GM12878 (cell line): ENCODE results near the gene ING5. TPM values are rescaled to one million over a fixed set of nuclear protein-coding genes. Genes with fewer than 3 reads are reported as not detected.

Experiments used
- ATAC-seq: fragments of 200-7000 bp; cut with Tn5 transposase; 3 replicates; pipeline ENCODE4 v1.9.1; 2020; ENCODE audit warnings: mild to moderate bottlenecking, moderate library complexity
- BruUV-seq: library from RNA; stranded (reverse); fragments of 400-500 nt; replicated peaks from 2 replicates; lab custom pipeline; 2021; lab: Mats Ljungman, UMichigan
- CTCF ChIA-PET: fragments of 300-600 bp; sonication (Branson Sonifier 250); formaldehyde crosslinking; extraction: SDS; loops from one replicate; lab custom pipeline; 2021; ENCODE audit warnings: inconsistent platforms; lab: Yijun Ruan, JAX
- POLR2A ChIA-PET: fragments of 350-600 bp; formaldehyde crosslinking; extraction: SDS; loops from one replicate; lab custom pipeline; 2021; ENCODE audit warnings: inconsistent platforms; lab: Charles Lee
- RAD21 ChIA-PET: fragments of 300-600 bp; sonication (Branson Sonifier 250); formaldehyde crosslinking; loops from one replicate; lab custom pipeline; 2023; ENCODE audit warnings: antibody characterized with exemption; ENCODE audit not compliant: unreplicated experiment; lab: Charles Lee
- SMC1A ChIA-PET: fragments of 300-600 bp; sonication (Branson Sonifier 250); formaldehyde crosslinking; loops from one replicate; lab custom pipeline; 2023; ENCODE audit not compliant: unreplicated experiment, uncharacterized antibody; lab: Charles Lee
- DNase-seq: peaks from one replicate; pipeline ENCODE4 v3.0.0-alpha.2; 2011; ENCODE audit warnings: low read depth, low spot score
- FAIRE-seq: peaks from 3 replicates; lab custom pipeline; 2011; peaks lifted over from hg19 to GRCh38; lab: Jason Lieb, UNC
- H2AFZ ChIP-seq: 2 replicates; pipeline ENCODE4 v1.6.0; 2011; ENCODE audit warnings: low read depth, low read length, control low read depth; ENCODE audit not compliant: control insufficient read depth
- H3K27ac ChIP-seq: 2 replicates; pipeline ENCODE4 v1.5.1; 2011; ENCODE audit warnings: control low read depth; ENCODE audit not compliant: control insufficient read depth, insufficient read depth
- H3K27me3 ChIP-seq, 2 experiments: replicated peaks in 1 of 2; 2 replicates each; pipeline versions ENCODE4 v1.6.0 to v1.6.1; 2011; ENCODE audit warnings: low read length in 1 of 2; ENCODE audit not compliant: control insufficient read depth in 2 of 2, insufficient read depth in 2 of 2
- H3K36me3 ChIP-seq, 2 experiments: 2 replicates each; pipeline ENCODE4 v1.5.1; 2011; ENCODE audit warnings: low read length in 1 of 2; ENCODE audit not compliant: control insufficient read depth in 2 of 2, insufficient read depth in 2 of 2
- H3K4me1 ChIP-seq: 2 replicates; pipeline ENCODE4 v1.6.1; 2011; ENCODE audit warnings: mild to moderate bottlenecking, low read length, moderate library complexity, mixed read lengths; ENCODE audit not compliant: control insufficient read depth, insufficient read depth
- H3K4me2 ChIP-seq: 2 replicates; pipeline ENCODE4 v1.6.0; 2011; ENCODE audit warnings: control low read depth; ENCODE audit not compliant: control insufficient read depth, insufficient read depth
- H3K4me3 ChIP-seq: fragments of 200-600 bp; sonication (generic); 2 replicates; pipeline ENCODE4 v1.5.1; 2016
- H3K79me2 ChIP-seq: 2 replicates; pipeline ENCODE4 v1.6.0; 2011; ENCODE audit warnings: low read length; ENCODE audit not compliant: control insufficient read depth, insufficient read depth
- H3K9ac ChIP-seq: 2 replicates; pipeline ENCODE4 v1.8.0; 2011; ENCODE audit warnings: low read length, control low read depth, mixed read lengths; ENCODE audit not compliant: control insufficient read depth, insufficient read depth
- H3K9me3 ChIP-seq: replicated peaks from 3 replicates; pipeline ENCODE4 v1.5.1; 2011; ENCODE audit warnings: mild to moderate bottlenecking, low read length; ENCODE audit not compliant: control insufficient read depth, insufficient read depth
- H4K20me1 ChIP-seq: 2 replicates; pipeline ENCODE4 v1.6.0; 2011; ENCODE audit not compliant: control insufficient read depth, insufficient read depth
- CBX5 ChIP-seq: sonication (generic); IDR thresholded peaks from 2 replicates; pipeline ENCODE4 v1.6.1; 2016; ENCODE audit warnings: low read depth, moderate library complexity, mild to moderate bottlenecking, inconsistent platforms
- FOXK2 ChIP-seq: fragments of 450-650 bp; IDR thresholded peaks from 2 replicates; pipeline ENCODE4 v1.6.1; 2017; ENCODE audit warnings: mild to moderate bottlenecking, moderate library complexity
- HCFC1 ChIP-seq: fragments of 150-350 bp; IDR thresholded peaks from 2 replicates; pipeline ENCODE4 v1.6.1; 2014; ENCODE audit warnings: low read length
- JUND ChIP-seq: IDR thresholded peaks from 2 replicates; pipeline ENCODE4 v1.6.1; 2012; ENCODE audit warnings: low read depth, mild to moderate bottlenecking, low read length, improper control_type of control experiment, moderate library complexity
- MXI1 ChIP-seq: fragments of 150-350 bp; IDR thresholded peaks from 2 replicates; pipeline ENCODE4 v1.6.1; 2011; ENCODE audit warnings: low read depth, mild to moderate bottlenecking, inconsistent platforms, low read length, improper control_type of control experiment
- POLR2A ChIP-seq: IDR thresholded peaks from 2 replicates; pipeline ENCODE4 v1.6.1; 2011; ENCODE audit warnings: low read depth, mild to moderate bottlenecking, low read length
- RUNX3 ChIP-seq: IDR thresholded peaks from 2 replicates; pipeline ENCODE4 v1.6.1; 2012; ENCODE audit warnings: low read length, inconsistent platforms
- YY1 ChIP-seq: IDR thresholded peaks from 2 replicates; pipeline ENCODE4 v1.6.1; 2011; ENCODE audit warnings: low read depth, mild to moderate bottlenecking, low read length
- WGBS: methylation state at CpG from one replicate; pipeline ENCODE4 v1.1.6; 2016; ENCODE audit warnings: low lambda C conversion rate; ENCODE audit not compliant: insufficient replicate concordance, insufficient coverage; ENCODE audit errors: missing lambda C conversion rate; 5-methylcytosine and 5-hydroxymethylcytosine counted together
- in situ Hi-C: fragments of 300-500 bp; cut with MboI; formaldehyde crosslinking; loops from 9 replicates; pipeline ENCODE4 v1.14.3; 2018; ENCODE audit warnings: mixed read lengths
- intact Hi-C: fragments of 100-400 bp; cut with micrococcal nuclease; formaldehyde crosslinking; loops from one replicate; pipeline ENCODE4 v1.14.2; 2022; ENCODE audit not compliant: unreplicated experiment
- polyA plus RNA-seq, 11 experiments: library from polyadenylated mRNA; depleted of rRNA in 4 of 11; unstranded in 6 of 11; stranded (reverse) in 5 of 11; fragments of >200 nt; fragmentation: Nextera tagmentation in 4 of 11; fragmentation: Illumina TruSeq in 1 of 11; extraction: Ambion mirVana in 4 of 11; extraction: Trizol in 1 of 11; gene quantifications; 1 replicate in 1 of 11; 2 replicates in 10 of 11; pipeline versions ENCODE4 v1.2.1 to v1.2.3, GENCODE V29; 2011 to 2016; ENCODE audit warnings: inconsistent platforms in 2 of 11, missing spikeins in 2 of 11, low read depth in 1 of 11
- total RNA-seq, 4 experiments: library from RNA; depleted of rRNA in 3 of 4; stranded (reverse); fragments of >200 nt in 3 of 4; fragmentation: Illumina TruSeq in 1 of 4; extraction: Trizol in 1 of 4; gene quantifications; 2 replicates each; pipeline versions ENCODE4 v1.2.1 to v1.2.3, GENCODE V29; 2013 to 2021
- TF ChIP-seq, protein P1 (sequence below): IDR thresholded peaks from 2 replicates; pipeline ENCODE4 v1.6.1; 2011; ENCODE audit warnings: low read depth, mild to moderate bottlenecking, low read length, moderate library complexity, borderline replicate concordance; ENCODE audit errors: extremely low read depth
- TF ChIP-seq, protein P2 (sequence below): IDR thresholded peaks from 2 replicates; pipeline ENCODE4 v1.6.1; 2012; ENCODE audit warnings: mild to moderate bottlenecking, low read depth, low read length

ING5 gene
- total and polyA plus RNA-seq, 10 of the 15 experiments (the other 5 are each of a cell fraction or from before 2014, with no cell fraction given) = 10.0 to 46.1 (median 27.2) TPM

DNA sequence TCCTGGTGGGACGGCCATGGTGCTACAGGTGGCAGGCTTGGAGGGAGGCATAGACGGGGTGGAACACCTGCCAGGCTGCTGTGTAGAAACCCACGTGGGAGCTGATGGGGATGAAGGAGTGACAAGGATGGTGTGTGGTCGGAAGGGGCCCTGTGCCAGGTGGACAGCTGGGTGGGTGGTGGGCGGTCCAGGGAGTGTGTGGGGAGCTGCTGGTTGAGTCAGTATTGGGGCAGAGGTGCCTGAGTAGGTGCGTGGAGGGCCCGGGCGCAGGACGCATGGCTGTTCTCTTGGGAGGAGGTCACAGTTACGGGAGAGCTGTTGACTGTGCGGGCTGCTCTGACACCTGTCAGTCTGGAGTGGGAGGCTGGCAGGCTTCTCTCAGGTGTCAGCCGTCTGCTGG lies 20.0 kb downstream of the ING5 start:
- Histone ChIP-seq H4K20me1 (no peaks in the 10 kb centered on the region), H3K27ac (no peak overlapping the region), H2AFZ (no peak overlapping the region), H3K4me3 (no peak overlapping the region), H3K36me3 (peaks cover 14 to 25% of the 10 kb centered on the region in 2 experiments; a peak in 3 of 4 replicates), H3K79me2 (no peaks in the 10 kb centered on the region), H3K27me3 (no peaks in the 10 kb centered on the region), H3K4me2 (no peak overlapping the region), H3K4me1 (no peaks in the 10 kb centered on the region), H3K9ac (no peak overlapping the region), H3K9me3 (peaks cover 19% of the 10 kb centered on the region; the same call in 2 of the 3 replicates)
- in situ Hi-C loops = no loop called here
- 94% methylated on average over 12 of the region's 12 CpGs for WGBS
- RAD21 ChIA-PET = no interaction called here
- SMC1A ChIA-PET = no interaction called here
- POLR2A ChIA-PET = no interaction called here
- CTCF ChIA-PET = no interaction called here
- ATAC-seq = no peak
- no peak for FAIRE-seq
- intact Hi-C loops = no loop called here
- peak; percentile 50; the same call in 1 of the 2 replicates for TF ChIP-seq POLR2A
- no peak for TF ChIP-seq FOXK2
- DNase-seq = no peak
- BruUV-seq = no TSS peak

DNA sequence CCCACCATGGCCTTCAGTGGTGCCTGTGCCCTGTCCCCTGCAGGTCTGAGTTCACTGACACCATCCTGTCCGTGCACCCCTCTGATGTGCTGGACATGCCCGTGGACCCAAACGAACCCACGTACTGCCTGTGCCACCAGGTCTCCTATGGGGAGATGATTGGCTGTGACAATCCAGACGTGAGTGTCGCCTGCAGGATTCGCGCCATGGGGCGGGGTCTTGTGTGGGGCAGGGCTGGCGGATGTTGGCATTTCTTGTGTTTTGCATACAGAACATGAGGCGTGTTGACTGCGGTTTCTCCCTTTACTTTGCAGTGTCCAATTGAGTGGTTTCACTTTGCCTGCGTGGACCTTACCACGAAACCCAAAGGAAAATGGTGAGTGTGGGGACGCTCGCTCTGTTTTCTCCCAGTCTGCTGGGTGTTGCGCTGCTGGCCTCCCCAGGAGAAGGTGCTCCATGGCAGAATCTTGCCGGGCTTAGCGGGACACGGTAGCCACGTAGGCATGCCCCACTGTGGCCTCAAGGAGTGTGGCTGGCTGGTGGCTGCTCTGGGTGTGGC lies 21.1 kb downstream of the ING5 start:
- TF ChIP-seq JUND (no peak), YY1 (0 out of 2 replicates have a peak, but pooled peaks have one; percentile 10), CBX5 (peak; percentile 89; the same call in 1 of the 2 replicates), HCFC1 (no peak), RUNX3 (peak; percentile 34; the same call in 1 of the 2 replicates), MXI1 (no peak)
- TF ChIP-seq, protein P1, sequence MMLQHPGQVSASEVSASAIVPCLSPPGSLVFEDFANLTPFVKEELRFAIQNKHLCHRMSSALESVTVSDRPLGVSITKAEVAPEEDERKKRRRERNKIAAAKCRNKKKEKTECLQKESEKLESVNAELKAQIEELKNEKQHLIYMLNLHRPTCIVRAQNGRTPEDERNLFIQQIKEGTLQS = no peak
- TF ChIP-seq, protein P2, sequence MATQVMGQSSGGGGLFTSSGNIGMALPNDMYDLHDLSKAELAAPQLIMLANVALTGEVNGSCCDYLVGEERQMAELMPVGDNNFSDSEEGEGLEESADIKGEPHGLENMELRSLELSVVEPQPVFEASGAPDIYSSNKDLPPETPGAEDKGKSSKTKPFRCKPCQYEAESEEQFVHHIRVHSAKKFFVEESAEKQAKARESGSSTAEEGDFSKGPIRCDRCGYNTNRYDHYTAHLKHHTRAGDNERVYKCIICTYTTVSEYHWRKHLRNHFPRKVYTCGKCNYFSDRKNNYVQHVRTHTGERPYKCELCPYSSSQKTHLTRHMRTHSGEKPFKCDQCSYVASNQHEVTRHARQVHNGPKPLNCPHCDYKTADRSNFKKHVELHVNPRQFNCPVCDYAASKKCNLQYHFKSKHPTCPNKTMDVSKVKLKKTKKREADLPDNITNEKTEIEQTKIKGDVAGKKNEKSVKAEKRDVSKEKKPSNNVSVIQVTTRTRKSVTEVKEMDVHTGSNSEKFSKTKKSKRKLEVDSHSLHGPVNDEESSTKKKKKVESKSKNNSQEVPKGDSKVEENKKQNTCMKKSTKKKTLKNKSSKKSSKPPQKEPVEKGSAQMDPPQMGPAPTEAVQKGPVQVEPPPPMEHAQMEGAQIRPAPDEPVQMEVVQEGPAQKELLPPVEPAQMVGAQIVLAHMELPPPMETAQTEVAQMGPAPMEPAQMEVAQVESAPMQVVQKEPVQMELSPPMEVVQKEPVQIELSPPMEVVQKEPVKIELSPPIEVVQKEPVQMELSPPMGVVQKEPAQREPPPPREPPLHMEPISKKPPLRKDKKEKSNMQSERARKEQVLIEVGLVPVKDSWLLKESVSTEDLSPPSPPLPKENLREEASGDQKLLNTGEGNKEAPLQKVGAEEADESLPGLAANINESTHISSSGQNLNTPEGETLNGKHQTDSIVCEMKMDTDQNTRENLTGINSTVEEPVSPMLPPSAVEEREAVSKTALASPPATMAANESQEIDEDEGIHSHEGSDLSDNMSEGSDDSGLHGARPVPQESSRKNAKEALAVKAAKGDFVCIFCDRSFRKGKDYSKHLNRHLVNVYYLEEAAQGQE = no peak
- intact Hi-C loops = no loop called here
- no peak for DNase-seq
- WGBS = 99% methylated on average over 21 of the region's 21 CpGs
- Histone ChIP-seq H3K27ac (no peak overlapping the region), H2AFZ (no peak overlapping the region), H3K4me1 (no peaks in the 10 kb centered on the region), H3K27me3 (no peaks in the 10 kb centered on the region), H3K9me3 (peaks cover 19% of the 10 kb centered on the region; the same call in 2 of the 3 replicates), H4K20me1 (no peaks in the 10 kb centered on the region), H3K79me2 (no peaks in the 10 kb centered on the region), H3K9ac (no peak overlapping the region), H3K36me3 (peaks cover 14 to 25% of the 10 kb centered on the region in 2 experiments; a peak in 3 of 4 replicates), H3K4me3 (no peak overlapping the region), H3K4me2 (no peak overlapping the region)
- ATAC-seq = no peak
- POLR2A ChIA-PET = no interaction called here
- RAD21 ChIA-PET = no interaction called here
- in situ Hi-C loops = no loop called here
- no TSS peak for BruUV-seq
- CTCF ChIA-PET = no interaction called here
- FAIRE-seq = no peak
- SMC1A ChIA-PET = no interaction called here
